Karpas-422 (cell line): ENCODE measurements around the gene CCNI2. TPM values are rescaled to one million over a fixed set of nuclear protein-coding genes. Genes with fewer than 3 reads are reported as not detected.

ENCODE experiments used
- DNase-seq: peaks from one replicate; pipeline ENCODE4 v3.0.0-alpha.2; 2015
- H2AFZ ChIP-seq: fragments of 200-600 bp; sonication (generic); 2 replicates; pipeline ENCODE4 v1.6.1; 2014; ENCODE audit warnings: antibody characterized with exemption, low read length, mixed read lengths
- H3K27ac ChIP-seq: fragments of 200-600 bp; sonication (generic); 2 replicates; pipeline ENCODE4 v1.5.1; 2014; ENCODE audit warnings: mild to moderate bottlenecking, low read length, moderate library complexity
- H3K27me3 ChIP-seq: fragments of 200-600 bp; sonication (generic); 2 replicates; pipeline ENCODE4 v1.6.1; 2014; ENCODE audit warnings: low read length, mixed read lengths
- H3K36me3 ChIP-seq: fragments of 200-600 bp; sonication (generic); 2 replicates; pipeline ENCODE4 v1.6.1; 2014; ENCODE audit warnings: low read length, mixed read lengths; ENCODE audit not compliant: insufficient read depth
- H3K4me1 ChIP-seq: fragments of 200-600 bp; sonication (generic); 2 replicates; pipeline ENCODE4 v1.6.1; 2014; ENCODE audit warnings: mild to moderate bottlenecking, low read length, mixed read lengths
- H3K4me2 ChIP-seq: fragments of 200-600 bp; sonication (generic); 2 replicates; pipeline ENCODE4 v1.6.1; 2014; ENCODE audit warnings: low read length, low read depth, mild to moderate bottlenecking; ENCODE audit not compliant: poor library complexity, severe bottlenecking
- H3K4me3 ChIP-seq: fragments of 200-600 bp; sonication (generic); 2 replicates; pipeline ENCODE4 v1.5.1; 2014; ENCODE audit warnings: mild to moderate bottlenecking, antibody characterized with exemption, low read length, mixed read lengths
- H3K79me2 ChIP-seq: fragments of 200-600 bp; sonication (generic); 2 replicates; pipeline ENCODE4 v1.6.1; 2014; ENCODE audit warnings: mild to moderate bottlenecking, low read length, mixed read lengths
- H3K9ac ChIP-seq: fragments of 200-600 bp; sonication (generic); 2 replicates; pipeline ENCODE4 v1.6.0; 2014; ENCODE audit warnings: low read length
- H3K9me2 ChIP-seq: fragments of 200-600 bp; sonication (generic), shearing (Covaris generic); replicated peaks from 2 replicates; pipeline ENCODE4 v1.6.0; 2014; ENCODE audit warnings: mild to moderate bottlenecking, low read length, moderate library complexity; ENCODE audit not compliant: insufficient read depth
- H3K9me3 ChIP-seq: fragments of 300-700, 200-600 bp; sonication (generic); 2 replicates; pipeline ENCODE4 v1.6.1; 2014; ENCODE audit warnings: low read length, mixed read lengths
- H4K20me1 ChIP-seq: fragments of 200-600 bp; sonication (generic); 2 replicates; pipeline ENCODE4 v1.6.1; 2014; ENCODE audit warnings: mild to moderate bottlenecking, antibody characterized with exemption, low read length, low read depth; ENCODE audit not compliant: insufficient read depth
- total RNA-seq: library from RNA; depleted of rRNA; stranded (reverse); fragments of >200 nt; shearing (Covaris generic); gene quantifications from 2 replicates; pipeline ENCODE4 v1.2.3, GENCODE V29; 2014; ENCODE audit warnings: low replicate concordance

Gene CCNI2
- total RNA-seq, 1 experiment from 2014 or later: 0.15 TPM

- Histone ChIP-seq H2AFZ (no peak overlapping the region), H3K27me3 (no peaks in the 10 kb centered on the region), H3K9me2 (no peaks in the 10 kb centered on the region)
These were observed 2.6 kb upstream of the CCNI2 start for GRCh38 chr5:132744659-132745058.

DNA sequence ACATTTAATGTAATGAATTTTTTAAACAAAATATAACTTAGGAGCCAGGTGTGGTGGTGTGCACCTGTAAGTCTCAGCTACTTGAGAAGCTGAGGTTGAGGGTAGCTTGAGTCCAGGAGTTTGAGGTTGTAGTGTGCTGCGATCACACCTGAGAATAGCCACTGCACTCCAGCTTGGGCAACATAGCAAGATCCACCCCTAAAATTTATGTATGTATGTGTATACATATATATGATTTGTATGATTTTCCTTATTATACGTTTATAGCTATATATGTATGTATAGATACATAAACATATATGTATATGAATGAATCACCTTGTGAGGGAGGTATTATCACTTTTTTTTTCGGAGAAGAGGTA is 653 bp upstream of the CCNI2 start:
- H3K36me3 ChIP-seq: no peaks in the 10 kb centered on the region
- no peaks in the 10 kb centered on the region for H3K79me2 ChIP-seq
- H4K20me1 ChIP-seq: no peaks in the 10 kb centered on the region
- DNase-seq: no peak
- no peak overlapping the region for H2AFZ ChIP-seq
- H3K4me1 ChIP-seq: no peaks in the 10 kb centered on the region
- H3K4me3 ChIP-seq: no peak overlapping the region
- H3K27me3 ChIP-seq: no peaks in the 10 kb centered on the region
- no peaks in the 10 kb centered on the region for H3K9me2 ChIP-seq
- no peak overlapping the region for H3K9ac ChIP-seq
- H3K9me3 ChIP-seq: no peaks in the 10 kb centered on the region
- no peak overlapping the region for H3K4me2 ChIP-seq
- no peak overlapping the region for H3K27ac ChIP-seq

More at GRCh38 chr5:132744659-132745058, 2.6 kb upstream of the CCNI2 start:
- H3K9me3 ChIP-seq: no peaks in the 10 kb centered on the region
- H3K4me3 ChIP-seq: no peak overlapping the region
- H3K9ac ChIP-seq: no peak overlapping the region
- H3K79me2 ChIP-seq: no peaks in the 10 kb centered on the region
- H3K4me1 ChIP-seq: no peaks in the 10 kb centered on the region
- no peak overlapping the region for H3K4me2 ChIP-seq
- no peak overlapping the region for H3K27ac ChIP-seq
- H4K20me1 ChIP-seq: no peaks in the 10 kb centered on the region
- H3K36me3 ChIP-seq: no peaks in the 10 kb centered on the region
- DNase-seq: no peak

DNA sequence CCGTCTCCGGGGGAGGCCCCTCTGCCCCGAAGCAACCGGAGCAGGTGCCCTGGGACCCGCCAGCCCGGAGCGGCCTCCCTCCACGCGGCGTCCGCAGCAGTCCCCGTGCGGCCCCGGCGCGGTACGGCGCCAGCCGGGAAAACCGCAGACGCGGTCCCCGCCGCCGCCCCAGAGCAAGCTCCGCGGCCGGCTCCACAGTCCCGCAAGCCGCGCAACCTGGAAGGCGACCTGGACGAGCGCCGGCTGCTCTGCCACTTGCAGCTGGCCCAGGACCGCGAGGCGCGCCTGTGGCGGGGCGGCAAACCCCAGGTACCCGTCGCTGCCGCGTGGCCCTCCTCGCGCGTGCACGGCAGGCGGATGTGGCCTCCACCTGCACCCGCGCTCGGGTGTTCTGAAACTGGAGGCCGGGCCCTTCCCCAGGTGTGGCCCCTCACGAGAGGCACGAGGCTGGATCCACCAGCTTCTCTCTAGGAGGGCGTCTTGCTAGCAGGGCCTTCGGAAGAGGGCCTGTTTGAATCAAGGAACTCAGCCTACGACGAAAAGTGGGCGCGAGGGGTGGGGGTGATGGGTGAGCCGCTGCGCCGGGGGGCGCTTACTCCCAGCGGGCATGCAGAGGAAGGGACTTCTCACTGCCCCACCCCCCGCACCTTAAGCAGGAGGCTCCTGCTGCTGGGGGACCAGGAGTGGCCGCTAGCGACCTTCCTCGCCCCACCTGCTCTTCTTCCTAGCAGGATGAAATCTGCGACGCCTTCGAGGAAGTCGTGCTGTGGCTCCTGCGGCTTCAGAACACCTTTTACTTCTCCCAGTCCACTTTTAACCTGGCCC is 602 bp downstream of the CCNI2 start:
- Histone ChIP-seq H3K79me2 (no peaks in the 10 kb centered on the region), H3K4me3 (no peak overlapping the region), H3K9me2 (no peaks in the 10 kb centered on the region), H3K4me2 (no peak overlapping the region), H3K9ac (no peak overlapping the region), H3K9me3 (no peaks in the 10 kb centered on the region), H3K4me1 (no peaks in the 10 kb centered on the region), H3K27me3 (no peaks in the 10 kb centered on the region), H3K36me3 (no peaks in the 10 kb centered on the region), H3K27ac (no peak overlapping the region), H4K20me1 (no peaks in the 10 kb centered on the region), H2AFZ (no peak overlapping the region)
- DNase-seq: no peak

DNA sequence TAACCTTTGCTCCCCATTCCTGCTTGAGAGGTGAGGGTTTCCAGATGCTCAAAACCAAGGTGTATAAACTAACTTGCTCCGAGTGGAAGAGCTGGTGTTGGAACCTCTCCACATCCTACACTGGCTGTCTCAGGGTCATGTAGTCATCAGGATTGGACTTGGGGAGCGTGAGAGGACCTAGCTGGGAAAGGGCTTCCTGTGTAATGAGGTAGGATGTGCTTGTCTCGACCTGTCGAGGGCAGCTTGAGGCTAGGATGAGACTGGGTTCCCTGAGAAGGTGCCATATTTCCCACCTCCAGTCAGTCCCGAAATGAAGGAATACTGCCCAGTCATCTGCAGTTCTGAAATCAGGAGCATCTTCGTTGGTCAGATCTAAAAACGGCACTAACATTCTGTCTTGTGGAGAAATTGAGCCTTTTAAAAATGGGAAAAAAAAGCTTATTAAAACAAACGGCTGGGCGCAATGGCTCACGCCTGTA is 1.3 kb downstream of the CCNI2 start:
- Histone ChIP-seq H3K36me3 (no peaks in the 10 kb centered on the region), H3K9me3 (no peaks in the 10 kb centered on the region), H3K27ac (no peak overlapping the region), H2AFZ (no peak overlapping the region), H3K4me2 (no peak overlapping the region), H3K27me3 (no peaks in the 10 kb centered on the region), H4K20me1 (no peaks in the 10 kb centered on the region), H3K79me2 (no peaks in the 10 kb centered on the region), H3K9ac (no peak overlapping the region), H3K9me2 (no peaks in the 10 kb centered on the region), H3K4me3 (no peak overlapping the region), H3K4me1 (no peaks in the 10 kb centered on the region)
- DNase-seq: no peak

DNA sequence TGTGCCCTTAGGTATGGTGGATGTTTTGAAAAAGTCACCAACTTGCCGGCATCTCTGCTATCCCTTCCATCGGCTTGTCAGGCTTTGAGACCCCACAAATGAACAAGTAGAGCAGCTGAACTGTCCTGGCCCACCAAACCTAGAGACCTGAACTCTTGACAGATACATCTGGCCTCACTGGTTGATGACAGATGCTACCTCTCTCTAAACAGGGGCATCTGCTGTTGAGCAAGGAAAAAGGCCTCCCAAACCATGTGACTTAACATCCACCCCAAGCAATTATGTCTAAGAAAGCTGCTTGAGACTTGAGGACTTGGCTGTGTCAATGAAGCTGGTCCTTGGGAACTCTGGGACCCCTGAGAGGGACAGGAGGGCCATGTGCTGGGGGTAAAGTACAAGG is 2.3 kb downstream of the CCNI2 start:
- no peaks in the 10 kb centered on the region for H4K20me1 ChIP-seq
- no peaks in the 10 kb centered on the region for H3K9me3 ChIP-seq
- no peaks in the 10 kb centered on the region for H3K79me2 ChIP-seq
- no peaks in the 10 kb centered on the region for H3K4me1 ChIP-seq
- H3K36me3 ChIP-seq: no peaks in the 10 kb centered on the region
- DNase-seq: no peak
- no peak overlapping the region for H3K4me3 ChIP-seq
- no peaks in the 10 kb centered on the region for H3K9me2 ChIP-seq
- H3K4me2 ChIP-seq: no peak overlapping the region
- no peak overlapping the region for H2AFZ ChIP-seq
- no peak overlapping the region for H3K27ac ChIP-seq
- no peak overlapping the region for H3K9ac ChIP-seq
- no peaks in the 10 kb centered on the region for H3K27me3 ChIP-seq

DNA sequence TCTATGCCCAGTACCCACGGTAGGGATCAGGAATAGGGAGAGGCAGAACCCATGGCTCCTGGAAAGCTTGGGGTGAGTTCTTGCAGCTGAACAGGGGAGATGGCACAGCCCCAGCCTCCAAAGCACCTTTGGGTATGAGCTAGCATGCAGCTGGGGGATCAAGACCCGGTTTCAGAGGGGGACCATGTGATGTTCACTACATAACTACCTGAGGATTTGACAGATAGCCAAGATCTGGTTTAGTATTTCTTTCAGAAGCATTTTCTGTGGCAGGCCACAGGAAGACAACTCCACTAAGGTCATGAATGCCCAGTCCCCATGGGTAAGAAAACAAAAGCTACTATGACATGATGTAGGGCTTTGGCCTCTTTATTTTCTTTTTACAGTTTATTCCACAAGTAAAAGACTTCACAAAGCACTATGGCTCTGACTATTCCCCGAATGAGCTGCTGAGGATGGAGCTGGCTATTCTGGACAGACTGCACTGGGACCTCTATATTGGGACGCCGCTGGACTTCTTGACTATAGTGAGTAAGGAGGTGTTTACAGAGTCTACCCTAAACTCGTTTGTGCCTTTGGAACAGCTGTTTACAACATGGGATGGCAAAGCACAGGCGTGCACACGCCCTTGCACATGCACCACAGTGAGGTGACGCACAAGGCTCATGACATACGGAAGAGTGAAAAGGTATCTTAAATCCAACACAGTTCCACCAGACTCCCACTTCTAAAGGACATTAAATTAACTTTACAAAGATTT is 3.4 kb downstream of the CCNI2 start:
- no peak overlapping the region for H3K4me3 ChIP-seq
- H3K9me3 ChIP-seq: no peaks in the 10 kb centered on the region
- no peak overlapping the region for H3K4me2 ChIP-seq
- H3K36me3 ChIP-seq: no peaks in the 10 kb centered on the region
- H4K20me1 ChIP-seq: no peaks in the 10 kb centered on the region
- no peak for DNase-seq
- H3K9ac ChIP-seq: no peak overlapping the region
- H3K79me2 ChIP-seq: no peaks in the 10 kb centered on the region
- no peak overlapping the region for H2AFZ ChIP-seq
- no peaks in the 10 kb centered on the region for H3K27me3 ChIP-seq
- no peaks in the 10 kb centered on the region for H3K4me1 ChIP-seq
- H3K9me2 ChIP-seq: no peaks in the 10 kb centered on the region
- H3K27ac ChIP-seq: no peak overlapping the region

DNA sequence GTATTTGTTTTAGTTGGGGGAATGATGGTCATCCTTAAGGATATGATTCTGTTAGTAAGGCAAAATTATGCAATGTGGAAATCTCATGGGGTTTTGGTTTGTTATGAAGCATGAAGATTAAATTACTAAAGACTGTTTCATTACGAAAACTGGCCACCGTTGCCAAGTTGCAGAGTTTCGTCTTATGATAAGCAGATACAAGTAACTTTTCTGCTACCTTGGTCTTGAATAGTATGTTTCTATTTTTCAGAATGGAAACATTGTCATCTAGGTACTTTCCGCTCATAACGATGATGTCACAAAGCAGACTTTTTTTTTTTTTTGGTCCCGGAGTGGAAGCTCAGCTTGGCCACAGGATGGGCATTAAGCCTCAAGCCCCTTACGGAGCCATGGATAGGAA is 4.2 kb downstream of the CCNI2 start:
- Histone ChIP-seq H3K9ac (no peak overlapping the region), H4K20me1 (no peaks in the 10 kb centered on the region), H2AFZ (no peak overlapping the region), H3K9me3 (no peaks in the 10 kb centered on the region), H3K36me3 (no peaks in the 10 kb centered on the region), H3K4me2 (no peak overlapping the region), H3K79me2 (no peaks in the 10 kb centered on the region), H3K4me1 (no peaks in the 10 kb centered on the region), H3K27ac (no peak overlapping the region), H3K4me3 (no peak overlapping the region), H3K27me3 (no peaks in the 10 kb centered on the region), H3K9me2 (no peaks in the 10 kb centered on the region)
- DNase-seq: no peak

DNA sequence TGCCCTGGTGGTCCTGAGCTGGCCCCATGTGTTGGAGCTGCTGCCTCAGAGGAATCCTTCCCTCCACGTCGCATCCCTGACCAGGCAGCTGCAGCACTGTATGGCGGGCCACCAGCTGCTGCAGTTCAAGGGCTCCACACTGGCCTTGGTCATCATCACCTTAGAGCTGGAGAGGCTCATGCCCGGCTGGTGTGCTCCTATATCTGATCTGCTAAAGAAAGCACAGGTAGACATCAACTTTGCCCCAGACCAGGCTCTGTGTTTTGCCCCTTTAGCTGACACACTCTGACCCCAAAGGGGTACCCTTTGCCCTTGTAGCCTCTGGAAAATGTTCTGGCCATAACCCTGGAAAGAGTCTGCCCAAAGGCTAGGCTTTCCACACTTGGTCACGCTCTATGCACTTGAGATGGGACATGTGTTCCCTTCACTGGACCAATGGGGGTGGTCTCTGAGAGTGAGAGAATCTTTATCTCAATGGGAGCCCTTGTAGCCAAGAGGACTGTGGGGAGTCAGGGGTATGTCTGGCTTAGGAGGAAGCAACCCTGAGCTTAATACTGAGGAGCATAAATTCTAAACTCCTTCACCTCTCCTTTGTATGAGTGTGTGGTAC is 4.8 kb downstream of the CCNI2 start:
- Histone ChIP-seq H3K9me2 (no peaks in the 10 kb centered on the region), H3K4me1 (no peaks in the 10 kb centered on the region), H3K27me3 (no peaks in the 10 kb centered on the region), H4K20me1 (no peaks in the 10 kb centered on the region), H3K36me3 (no peaks in the 10 kb centered on the region), H3K4me3 (no peak overlapping the region), H3K79me2 (no peaks in the 10 kb centered on the region), H2AFZ (no peak overlapping the region), H3K9me3 (no peaks in the 10 kb centered on the region), H3K9ac (no peak overlapping the region), H3K27ac (no peak overlapping the region), H3K4me2 (no peak overlapping the region)
- no peak for DNase-seq
